ENCODE results near the gene ARL5C. TPM values are rescaled to one million over a fixed set of nuclear protein-coding genes. Genes with fewer than 3 reads are reported as not detected.

ARL5C gene
- total RNA-seq, 2 experiments from 2014 or later, result 0.16 to 0.65 TPM

DNA sequence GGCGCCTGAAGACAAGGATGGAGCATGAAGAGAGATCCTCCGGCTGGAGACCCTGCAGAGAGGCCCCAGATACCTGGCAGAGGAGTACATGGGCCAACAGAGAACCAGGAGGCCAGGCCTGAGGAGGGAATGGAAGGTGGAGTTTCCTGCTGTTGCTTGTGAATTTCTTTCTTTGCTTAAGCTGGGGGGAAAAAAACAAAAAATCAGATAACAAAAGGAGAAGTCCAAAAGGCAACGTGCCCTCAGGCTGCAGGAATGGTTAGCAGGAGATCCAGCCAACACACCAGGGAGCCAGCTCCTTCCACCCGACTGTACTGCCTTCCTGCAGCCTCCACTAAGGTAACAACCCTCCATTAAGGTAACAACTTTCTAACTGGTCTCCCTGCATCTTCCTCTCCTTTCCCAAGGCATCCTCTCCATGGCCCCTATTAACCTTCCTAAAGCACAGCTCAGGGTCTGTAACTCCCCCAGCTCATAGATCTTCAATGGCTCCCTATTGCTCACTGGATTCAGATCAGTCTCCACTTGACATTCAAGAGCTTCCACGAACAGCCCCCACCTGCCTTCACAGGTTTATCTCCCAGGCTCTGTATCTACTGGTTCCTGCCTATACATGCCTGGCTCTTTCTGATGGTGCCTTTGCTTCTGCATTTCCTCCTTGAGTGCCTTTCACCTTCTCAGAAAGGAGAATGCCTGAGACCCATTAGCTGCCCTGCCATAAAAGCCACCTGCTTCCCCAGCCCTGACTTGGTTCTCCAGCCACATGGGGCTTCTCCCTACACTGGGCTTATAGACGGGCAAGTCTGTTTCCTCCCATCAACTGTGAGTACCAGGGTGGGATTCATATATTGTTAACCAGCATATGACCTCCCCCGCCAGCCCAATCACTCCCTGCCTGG, 725 bp upstream of the ARL5C start:
- intact Hi-C loops (cut with micrococcal nuclease; ENCODE audit: unreplicated experiment), result no loop called here
- POLR2A ChIA-PET, result interaction anchor here (0.6 to 0.8 kb wide), 4 partner anchors 13 to 218 kb away, joined by 3 to 6 read pairs (median 4); no protein-coding TSS in a partner anchor

DNA sequence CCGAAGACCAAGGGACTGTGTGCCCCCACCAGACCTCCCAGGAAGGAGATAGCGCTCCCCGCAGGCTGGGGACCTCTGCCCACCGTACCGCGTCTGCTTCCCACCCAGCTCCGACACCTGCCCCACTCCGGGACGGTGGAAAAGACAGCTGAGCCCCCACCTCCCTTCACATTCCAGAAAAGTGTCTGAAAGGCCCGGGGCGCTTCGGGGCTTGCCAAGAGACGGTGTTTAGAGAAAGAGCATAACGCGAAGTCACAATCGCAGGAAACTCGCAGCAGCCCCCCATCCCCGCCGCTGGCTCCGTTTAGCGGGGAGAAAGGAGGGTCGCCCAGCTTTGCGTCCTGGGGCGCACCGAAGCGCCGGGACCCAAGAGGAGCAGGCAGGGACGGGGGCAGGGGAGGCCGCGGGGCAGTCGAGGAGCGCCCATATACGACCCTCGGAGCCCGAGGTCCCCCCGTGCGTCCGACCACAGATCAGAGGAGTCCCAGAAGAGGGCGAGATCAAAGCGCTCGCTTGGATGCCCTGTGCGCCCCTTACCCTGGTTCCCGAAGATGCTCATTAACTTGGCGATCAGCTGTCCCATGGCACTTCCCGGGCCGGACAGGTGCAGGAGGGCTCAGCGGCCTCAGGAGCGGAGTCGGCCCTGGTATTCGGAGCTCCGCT, 652 bp downstream of the ARL5C start:
- no peaks in the 10 kb centered on the region for H3K9me2 ChIP-seq (ENCODE audit: insufficient read depth, low read length)
- H3K4me1 ChIP-seq (ENCODE audit: insufficient read depth, low read length, poor library complexity, severe bottlenecking), result peaks cover 57% of the 10 kb centered on the region
- H3K4me3 ChIP-seq (ENCODE audit: low read depth, low read length, poor library complexity, severe bottlenecking), result peak overlapping the region; percentile 62
- no peaks in the 10 kb centered on the region for H3K36me3 ChIP-seq (ENCODE audit: insufficient read depth, low read length)
- DNase-seq (ENCODE audit: low spot score), result no peak
- peaks cover 3% of the 10 kb centered on the region; the same call in 1 of the 2 replicates for H3K9me3 ChIP-seq (ENCODE audit: low read length)
- H3K27ac ChIP-seq (ENCODE audit: low read depth, low read length, poor library complexity, severe bottlenecking), result no peak overlapping the region
- H3K4me2 ChIP-seq (ENCODE audit: low read length), result peak overlapping the region; percentile 77
- POLR2A ChIA-PET, result interaction anchor here (0.5 to 1.2 kb wide), 4 partner anchors 8 to 300 kb away, joined by 3 to 6 read pairs (median 5); no protein-coding TSS in a partner anchor
- H3K79me2 ChIP-seq (ENCODE audit: insufficient read depth, low read depth, low read length), result no peaks in the 10 kb centered on the region
- CTCF ChIA-PET (ENCODE audit: unreplicated experiment), result interaction anchor here (0.7 to 1.8 kb wide), 4 partner anchors 9 to 12 kb away, joined by 3 to 22 read pairs (median 3); no protein-coding TSS in a partner anchor
- H2AFZ ChIP-seq (ENCODE audit: low read length), result peak overlapping the region; percentile 69
- BruUV-seq (replicated peaks), result no TSS peak
- no peak for TF ChIP-seq EZH2phosphoT487 (IDR thresholded peaks at IDR 0.05; ENCODE audit: borderline replicate concordance, low read depth, low read length)
- TF ChIP-seq, protein P1, sequence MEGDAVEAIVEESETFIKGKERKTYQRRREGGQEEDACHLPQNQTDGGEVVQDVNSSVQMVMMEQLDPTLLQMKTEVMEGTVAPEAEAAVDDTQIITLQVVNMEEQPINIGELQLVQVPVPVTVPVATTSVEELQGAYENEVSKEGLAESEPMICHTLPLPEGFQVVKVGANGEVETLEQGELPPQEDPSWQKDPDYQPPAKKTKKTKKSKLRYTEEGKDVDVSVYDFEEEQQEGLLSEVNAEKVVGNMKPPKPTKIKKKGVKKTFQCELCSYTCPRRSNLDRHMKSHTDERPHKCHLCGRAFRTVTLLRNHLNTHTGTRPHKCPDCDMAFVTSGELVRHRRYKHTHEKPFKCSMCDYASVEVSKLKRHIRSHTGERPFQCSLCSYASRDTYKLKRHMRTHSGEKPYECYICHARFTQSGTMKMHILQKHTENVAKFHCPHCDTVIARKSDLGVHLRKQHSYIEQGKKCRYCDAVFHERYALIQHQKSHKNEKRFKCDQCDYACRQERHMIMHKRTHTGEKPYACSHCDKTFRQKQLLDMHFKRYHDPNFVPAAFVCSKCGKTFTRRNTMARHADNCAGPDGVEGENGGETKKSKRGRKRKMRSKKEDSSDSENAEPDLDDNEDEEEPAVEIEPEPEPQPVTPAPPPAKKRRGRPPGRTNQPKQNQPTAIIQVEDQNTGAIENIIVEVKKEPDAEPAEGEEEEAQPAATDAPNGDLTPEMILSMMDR (conservative IDR thresholded peaks at IDR 0.05; ENCODE audit: low read length), result no peak
- intact Hi-C loops (cut with micrococcal nuclease; ENCODE audit: unreplicated experiment), result no loop called here
- no peaks in the 10 kb centered on the region for H4K20me1 ChIP-seq (ENCODE audit: insufficient read depth, low read length)

More for the DNA sequence above, 725 bp upstream of the ARL5C start:
- Histone ChIP-seq H3K9me3 (ENCODE audit: low read length) (peaks cover 3% of the 10 kb centered on the region; the same call in 1 of the 2 replicates), H3K4me2 (ENCODE audit: low read length) (peak overlapping the region; percentile 55), H3K9me2 (ENCODE audit: insufficient read depth, low read length) (no peaks in the 10 kb centered on the region), H3K4me3 (ENCODE audit: low read depth, low read length, poor library complexity, severe bottlenecking) (peak overlapping the region; percentile 25), H4K20me1 (ENCODE audit: insufficient read depth, low read length) (no peaks in the 10 kb centered on the region), H3K36me3 (ENCODE audit: insufficient read depth, low read length) (no peaks in the 10 kb centered on the region), H3K79me2 (ENCODE audit: insufficient read depth, low read depth, low read length) (no peaks in the 10 kb centered on the region), H2AFZ (ENCODE audit: low read length) (peak overlapping the region; percentile 28; the same call in 1 of the 2 replicates), H3K4me1 (ENCODE audit: insufficient read depth, low read length, poor library complexity, severe bottlenecking) (peaks cover 69% of the 10 kb centered on the region), H3K27ac (ENCODE audit: low read depth, low read length, poor library complexity, severe bottlenecking) (peak overlapping the region; percentile 72)
- no peak for TF ChIP-seq EZH2phosphoT487 (IDR thresholded peaks at IDR 0.05; ENCODE audit: borderline replicate concordance, low read depth, low read length)
- TF ChIP-seq, protein P1 (conservative IDR thresholded peaks at IDR 0.05; ENCODE audit: low read length), result no peak
- DNase-seq (ENCODE audit: low spot score), result peak; percentile 58
- CTCF ChIA-PET (ENCODE audit: unreplicated experiment), result interaction anchor here (0.8 kb wide), 1 partner anchor 8 kb away, joined by 3 read pairs; no protein-coding TSS in a partner anchor
- no TSS peak for BruUV-seq (replicated peaks)
